B cell (primary cell): ENCODE measurements around the gene DENR. TPM values are rescaled to one million over a fixed set of nuclear protein-coding genes. Genes with fewer than 3 reads are reported as not detected.
A peak's percentile ranks its signal among the peaks of the same experiment; 100 is the strongest.

Experiments used
- ATAC-seq: fragments of 200-7000 bp; cut with Tn5 transposase; one replicate; pipeline ENCODE4 v1.10.0; 2021; ENCODE audit warnings: low read depth, mild to moderate bottlenecking, moderate number of reproducible peaks, moderate library complexity
- CTCF ChIA-PET: fragments of 350-600 bp; sonication (Branson Sonifier 250); formaldehyde crosslinking; loops from one replicate; lab custom pipeline; 2021; ENCODE audit warnings: antibody characterized with exemption, inconsistent platforms; lab: Charles Lee
- POLR2A ChIA-PET: fragments of 350-600 bp; sonication (Branson Sonifier 250); formaldehyde crosslinking; loops from one replicate; lab custom pipeline; 2021; ENCODE audit warnings: antibody characterized with exemption; lab: Charles Lee
- DNase-seq: peaks from one replicate; pipeline ENCODE4 v3.0.0; 2013
- H2AFZ ChIP-seq: 2 replicates; pipeline ENCODE4 v1.6.1; 2012; ENCODE audit warnings: mild to moderate bottlenecking, low read depth, low read length; ENCODE audit not compliant: insufficient read depth, poor library complexity, severe bottlenecking
- H3K27ac ChIP-seq, 2 donors: 1 replicate in 1 of 2; 2 replicates in 1 of 2; pipeline ENCODE4 v1.5.1; 2012 to 2013; ENCODE audit warnings: low read length in 2 of 2, mild to moderate bottlenecking in 2 of 2, moderate library complexity in 1 of 2
- H3K27me3 ChIP-seq, 4 experiments: fragments of 200-600 bp in 1 of 4; sonication (generic) in 1 of 4; replicated peaks in 1 of 4; 1 replicate in 2 of 4; 2 replicates in 2 of 4; pipeline versions ENCODE4 v1.6.1 to v1.7.0; 2013 to 2016; ENCODE audit warnings: low read length in 3 of 4, mild to moderate bottlenecking in 2 of 4, mixed read lengths in 1 of 4, moderate library complexity in 1 of 4; ENCODE audit not compliant: insufficient read depth in 4 of 4, control insufficient read depth in 3 of 4; ENCODE audit errors: control extremely low read depth in 1 of 4
- H3K36me3 ChIP-seq, 2 experiments: replicated peaks in 1 of 2; 1 replicate in 1 of 2; 2 replicates in 1 of 2; pipeline versions ENCODE4 v1.6.1 to v1.7.1; 2013; ENCODE audit warnings: low read length in 1 of 2; ENCODE audit not compliant: insufficient read depth in 2 of 2, control insufficient read depth in 1 of 2; ENCODE audit errors: control extremely low read depth in 1 of 2, extremely low read depth in 1 of 2
- H3K4me1 ChIP-seq, 2 donors: fragments of 200-600 bp in 1 of 2; sonication (generic) in 1 of 2; 1 replicate in 1 of 2; 2 replicates in 1 of 2; pipeline versions ENCODE4 v1.5.1 to v1.6.1; 2013 to 2017; ENCODE audit warnings: low read length in 2 of 2; ENCODE audit not compliant: control insufficient read depth in 2 of 2, insufficient read depth in 2 of 2
- H3K4me2 ChIP-seq: replicated peaks from 2 replicates; pipeline ENCODE3; 2012; ENCODE audit warnings: mild to moderate bottlenecking, low read depth, low read length; ENCODE audit not compliant: poor library complexity, severe bottlenecking
- H3K4me3 ChIP-seq, 5 experiments: fragments of 200-600 bp in 1 of 5; sonication (generic) in 1 of 5; 1 replicate in 3 of 5; 2 replicates in 2 of 5; pipeline versions ENCODE4 v1.5.1 to v1.7.0; 2011 to 2016; ENCODE audit warnings: low read length in 4 of 5, mild to moderate bottlenecking in 4 of 5, low read depth in 2 of 5, control low read depth in 1 of 5, moderate library complexity in 1 of 5; ENCODE audit not compliant: insufficient read depth in 1 of 5; ENCODE audit errors: control extremely low read depth in 1 of 5, extremely low read depth in 1 of 5
- H3K79me2 ChIP-seq: fragments of 200-600 bp; sonication (generic); one replicate; pipeline ENCODE4 v1.6.0; 2016; ENCODE audit warnings: low read length; ENCODE audit not compliant: control insufficient read depth, insufficient read depth
- H3K9ac ChIP-seq: fragments of 200-600 bp; sonication (generic); 2 replicates; pipeline ENCODE4 v1.6.1; 2017; ENCODE audit warnings: mild to moderate bottlenecking, low read length, moderate library complexity
- H3K9me3 ChIP-seq, 3 donors: one replicate each; pipeline versions ENCODE4 v1.6.1 to v1.7.1; 2013; ENCODE audit warnings: low read length in 2 of 3; ENCODE audit not compliant: control insufficient read depth in 2 of 3, insufficient read depth in 1 of 3; ENCODE audit errors: control extremely low read depth in 1 of 3
- H4K20me1 ChIP-seq: 2 replicates; pipeline ENCODE4 v1.6.0; 2012; ENCODE audit warnings: mild to moderate bottlenecking, low read length; ENCODE audit not compliant: insufficient read depth, control insufficient read depth, poor library complexity, severe bottlenecking
- H3K27ac Mint-ChIP-seq: one replicate; pipeline ENCODE4 v1.8.0; 2021; ENCODE audit warnings: mixed read lengths
- H3K27me3 Mint-ChIP-seq: one replicate; pipeline ENCODE4 v1.8.0; 2021; ENCODE audit warnings: mixed read lengths
- H3K4me1 Mint-ChIP-seq: one replicate; pipeline ENCODE4 v1.8.0; 2021; ENCODE audit warnings: mixed read lengths
- H3K4me3 Mint-ChIP-seq: one replicate; pipeline ENCODE4 v1.8.0; 2021; ENCODE audit warnings: mixed read lengths
- H3K9me3 Mint-ChIP-seq: one replicate; pipeline ENCODE4 v1.8.0; 2022; ENCODE audit warnings: mixed read lengths; ENCODE audit not compliant: insufficient read depth
- EZH2 ChIP-seq: IDR thresholded peaks from 2 replicates; pipeline ENCODE4 v1.6.1; 2012; ENCODE audit warnings: borderline replicate concordance, low read depth, mild to moderate bottlenecking, moderate library complexity, low read length; ENCODE audit not compliant: insufficient read depth, poor library complexity, severe bottlenecking
- WGBS: methylation state at CpG from one replicate; pipeline ENCODE4 v1.1.5; 2013; ENCODE audit warnings: missing lambda C conversion rate; ENCODE audit not compliant: insufficient coverage; 5-methylcytosine and 5-hydroxymethylcytosine counted together
- intact Hi-C: fragments of 100-400 bp; cut with micrococcal nuclease; formaldehyde crosslinking; loops from one replicate; pipeline ENCODE4 v1.10.0; 2022
- polyA plus RNA-seq: library from polyadenylated mRNA; depleted of rRNA; stranded (reverse); fragments of >200 nt; gene quantifications from 2 replicates; pipeline ENCODE4 v1.2.3, GENCODE V29; 2012
- total RNA-seq, 2 donors: library from RNA; stranded (reverse); fragments of 120-200 nt in 1 of 2; gene quantifications; 1 replicate in 1 of 2; 2 replicates in 1 of 2; pipeline versions ENCODE4 v1.2.3 to v1.2.4, GENCODE V29; 2013 to 2022
- TF ChIP-seq, protein P1 (sequence below): fragments of 200-600 bp; IDR thresholded peaks from one replicate; pipeline ENCODE4 v1.8.0; 2022; ENCODE audit warnings: antibody characterized with exemption, mild to moderate bottlenecking

Gene DENR
- total and polyA plus RNA-seq, 2 donors (not counting 1 experiment from before 2014, with no cell fraction given), result 14.0 to 54.5 TPM

DNA sequence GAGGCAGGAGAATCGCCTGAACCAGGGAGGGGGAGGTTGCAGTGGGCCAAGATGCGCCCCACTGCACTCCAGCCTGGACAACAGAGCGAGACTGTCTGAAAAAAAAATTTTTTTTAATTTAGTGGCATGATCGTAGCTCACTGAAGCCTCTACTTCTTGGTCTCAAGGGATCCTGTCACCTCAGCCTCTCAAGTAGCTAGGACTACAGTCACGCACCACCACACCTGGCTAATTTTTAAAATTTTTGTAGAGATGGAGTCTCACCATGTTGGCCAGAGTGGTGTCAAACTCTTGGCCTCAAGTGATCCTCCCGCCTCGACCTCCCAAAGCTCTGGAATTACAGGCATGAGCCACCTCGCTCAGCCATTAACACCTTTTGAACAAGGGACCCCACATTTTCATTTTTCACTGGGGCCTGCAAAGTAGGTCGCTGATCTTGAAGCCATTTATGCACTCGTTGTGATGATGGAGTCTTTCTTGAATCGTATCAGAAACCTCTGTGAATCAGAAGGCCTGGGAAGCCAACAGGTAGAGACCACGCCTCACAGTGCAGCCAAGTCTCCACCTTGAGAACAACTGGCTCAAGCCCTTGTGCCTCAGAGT, 27.9 kb upstream of the DENR start:
- Mint-ChIP-seq H3K27ac (peak overlapping the region; percentile 56), H3K4me1 (peaks cover 34% of the 10 kb centered on the region), H3K9me3 (no peaks in the 10 kb centered on the region), H3K27me3 (peaks cover 5% of the 10 kb centered on the region), H3K4me3 (no peak overlapping the region)
- TF ChIP-seq, protein P1, sequence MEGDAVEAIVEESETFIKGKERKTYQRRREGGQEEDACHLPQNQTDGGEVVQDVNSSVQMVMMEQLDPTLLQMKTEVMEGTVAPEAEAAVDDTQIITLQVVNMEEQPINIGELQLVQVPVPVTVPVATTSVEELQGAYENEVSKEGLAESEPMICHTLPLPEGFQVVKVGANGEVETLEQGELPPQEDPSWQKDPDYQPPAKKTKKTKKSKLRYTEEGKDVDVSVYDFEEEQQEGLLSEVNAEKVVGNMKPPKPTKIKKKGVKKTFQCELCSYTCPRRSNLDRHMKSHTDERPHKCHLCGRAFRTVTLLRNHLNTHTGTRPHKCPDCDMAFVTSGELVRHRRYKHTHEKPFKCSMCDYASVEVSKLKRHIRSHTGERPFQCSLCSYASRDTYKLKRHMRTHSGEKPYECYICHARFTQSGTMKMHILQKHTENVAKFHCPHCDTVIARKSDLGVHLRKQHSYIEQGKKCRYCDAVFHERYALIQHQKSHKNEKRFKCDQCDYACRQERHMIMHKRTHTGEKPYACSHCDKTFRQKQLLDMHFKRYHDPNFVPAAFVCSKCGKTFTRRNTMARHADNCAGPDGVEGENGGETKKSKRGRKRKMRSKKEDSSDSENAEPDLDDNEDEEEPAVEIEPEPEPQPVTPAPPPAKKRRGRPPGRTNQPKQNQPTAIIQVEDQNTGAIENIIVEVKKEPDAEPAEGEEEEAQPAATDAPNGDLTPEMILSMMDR, result no peak
- TF ChIP-seq EZH2, result no peak
- no peak overlapping the region for H2AFZ ChIP-seq
- no peaks in the 10 kb centered on the region for H3K79me2 ChIP-seq
- no peak overlapping the region for H3K4me2 ChIP-seq
- ATAC-seq (peak; percentile 80), DNase-seq (peak; percentile 35)
- H4K20me1 ChIP-seq, result no peaks in the 10 kb centered on the region
- CTCF ChIA-PET, result interaction anchor here (3.3 kb wide), 1 partner anchor 87 kb away, joined by 9 read pairs; no protein-coding TSS in a partner anchor
- 40% methylated on average over 4 of the region's 12 CpGs for WGBS
- peaks cover 0 to 3% (median 0%) of the 10 kb centered on the region in 3 donors for H3K9me3 ChIP-seq
- intact Hi-C loops, result no loop called here
- H3K36me3 ChIP-seq, result no peaks in the 10 kb centered on the region
- peaks cover 15 to 26% of the 10 kb centered on the region in 2 donors for H3K4me1 ChIP-seq
- H3K27ac ChIP-seq, result no peak overlapping the region
- no peak overlapping the region for H3K4me3 ChIP-seq
- no peak overlapping the region for H3K9ac ChIP-seq
- no peaks in the 10 kb centered on the region for H3K27me3 ChIP-seq
- POLR2A ChIA-PET, result no interaction called here

DNA sequence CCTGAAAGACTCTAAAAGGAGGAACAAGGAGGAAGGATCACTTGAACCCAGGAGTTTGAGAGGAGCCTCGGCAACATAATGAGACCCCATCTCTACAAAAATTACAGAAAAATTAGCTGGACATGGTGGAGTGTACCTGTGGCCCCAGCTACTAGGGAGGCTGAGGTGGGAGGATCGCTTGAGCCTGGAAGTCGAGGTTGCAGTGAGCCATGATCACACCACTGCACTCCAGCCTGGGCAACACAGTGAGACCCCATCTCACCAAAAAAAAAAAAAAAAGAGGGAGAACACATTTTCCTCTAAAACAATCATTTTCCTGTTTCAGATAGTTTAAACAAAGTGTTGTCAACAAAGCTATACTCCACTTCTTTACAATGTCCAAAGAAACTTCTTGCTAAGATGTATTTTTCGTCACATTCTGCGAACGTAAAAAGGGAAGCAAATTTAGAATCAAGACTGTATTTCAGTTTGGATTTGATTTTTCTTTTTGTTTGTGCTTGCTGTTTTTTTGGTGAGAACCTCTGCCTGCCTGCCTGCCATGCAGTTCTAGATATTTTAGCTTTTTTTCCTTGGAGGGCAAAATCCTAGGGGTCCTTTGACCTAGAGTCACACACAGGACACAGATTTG, 27.1 kb upstream of the DENR start:
- H3K27ac Mint-ChIP-seq, result peak overlapping the region; percentile 70
- H3K4me1 Mint-ChIP-seq, result peaks cover 30% of the 10 kb centered on the region
- no peak overlapping the region for H3K4me3 ChIP-seq
- no peaks in the 10 kb centered on the region for H4K20me1 ChIP-seq
- H3K27ac ChIP-seq, result no peak overlapping the region
- H3K36me3 ChIP-seq, result no peaks in the 10 kb centered on the region
- no peak for ATAC-seq
- H3K9me3 ChIP-seq, result peaks cover 0 to 3% (median 0%) of the 10 kb centered on the region in 3 donors
- peak overlapping the region; percentile 29 for H3K4me2 ChIP-seq
- peaks cover 5% of the 10 kb centered on the region for H3K27me3 Mint-ChIP-seq
- H3K9me3 Mint-ChIP-seq, result no peaks in the 10 kb centered on the region
- H3K4me1 ChIP-seq, result peaks cover 15 to 26% of the 10 kb centered on the region in 2 donors
- TF ChIP-seq, protein P1, result no peak
- no peak for TF ChIP-seq EZH2
- ChIA-PET CTCF (interaction anchor here (0.6 to 3.3 kb wide), 2 partner anchors 88 to 545 kb away, joined by 3 to 9 read pairs; no protein-coding TSS in a partner anchor), POLR2A (no interaction called here)
- WGBS, result no CpG with 5 or more reads among the region's 6 CpGs
- H3K79me2 ChIP-seq, result no peaks in the 10 kb centered on the region
- H3K27me3 ChIP-seq, result no peaks in the 10 kb centered on the region
- peak overlapping the region; percentile 22 for H3K9ac ChIP-seq
- intact Hi-C loops, result no loop called here
- no peak overlapping the region for H2AFZ ChIP-seq
- no peak for DNase-seq
- peak overlapping the region; percentile 58 for H3K4me3 Mint-ChIP-seq
